ENCODE data around the gene PALM. TPM values are rescaled to one million over a fixed set of nuclear protein-coding genes. Genes with fewer than 3 reads are reported as not detected.

PALM gene
- total RNA-seq, 1 experiment from 2014 or later, result 18.5 TPM

GRCh38 chr19:709196-709964 lies 645 bp downstream of the PALM start:
- no peak overlapping the region for H2BK12ac ChIP-seq (ENCODE audit: insufficient read length, low read depth, low read length)
- no peak for DNase-seq

More at GRCh38 chr19:709196-709964, 645 bp downstream of the PALM start:
- Histone ChIP-seq H2BK20ac (ENCODE audit: low read depth, low read length, poor library complexity, severe bottlenecking) (no peak overlapping the region), H3K23me2 (ENCODE audit: insufficient read length, low read depth, low read length, poor library complexity, severe bottlenecking) (peaks cover 8% of the 10 kb centered on the region), H3K56ac (ENCODE audit: insufficient read length, low read depth, low read length) (no peak overlapping the region), H3K4ac (ENCODE audit: low read depth, low read length) (no peak overlapping the region), H3K79me2 (ENCODE audit: insufficient read depth, low read length) (no peaks in the 10 kb centered on the region), H3T11ph (ENCODE audit: low read length) (no peak overlapping the region), H3K14ac (ENCODE audit: insufficient read depth, low read length) (no peak overlapping the region), H2BK15ac (ENCODE audit: low read depth, low read length) (no peak overlapping the region), H4K20me1 (ENCODE audit: control insufficient read depth, insufficient read depth, insufficient read length) (no peaks in the 10 kb centered on the region), H2BK5ac (ENCODE audit: insufficient read length, low read length) (no peak overlapping the region), H4K8ac (replicated peaks; ENCODE audit: insufficient read length, low read depth, low read length) (no peak overlapping the region), H3K18ac (ENCODE audit: insufficient read length, low read depth, low read length) (no peak overlapping the region), H3K4me2 (ENCODE audit: insufficient read depth, insufficient read length, low read length) (peak overlapping the region; percentile 44), H3K27ac (ENCODE audit: insufficient read length, low read depth, low read length) (no peak overlapping the region), H3K9ac (ENCODE audit: extremely low read depth, insufficient read length, low read length) (no peak overlapping the region), H4K91ac (ENCODE audit: insufficient read length, low read depth, low read length) (no peak overlapping the region), H2AK5ac (ENCODE audit: insufficient read length, low read length) (no peak overlapping the region), H3K4me1 (ENCODE audit: insufficient read depth, low read length) (no peaks in the 10 kb centered on the region; the same call in 1 of the 2 replicates), H3K27me3 (ENCODE audit: insufficient read depth, low read length) (no peaks in the 10 kb centered on the region), H3K23ac (ENCODE audit: insufficient read length, low read depth, low read length) (no peak overlapping the region), H3K9me3 (ENCODE audit: control insufficient read depth, low read depth, low read length) (no peaks in the 10 kb centered on the region), H2BK120ac (ENCODE audit: low read depth, low read length, poor library complexity, severe bottlenecking) (no peak overlapping the region), H4K5ac (ENCODE audit: insufficient read length, low read depth, low read length) (no peak overlapping the region), H2AFZ (ENCODE audit: low read length) (no peak overlapping the region), H3K79me1 (ENCODE audit: insufficient read depth, low read depth, low read length, poor library complexity, severe bottlenecking) (no peaks in the 10 kb centered on the region)
- Mint-ChIP-seq H3K4me1 (peaks cover 11% of the 10 kb centered on the region in 2 experiments), H3K4me3 (peak overlapping the region; percentile 54 to 74), H3K36me3 (ENCODE audit: insufficient read depth in 1 of 3, low read depth in 3 of 3) (peaks cover 0 to 5% (median 3%) of the 10 kb centered on the region in 3 experiments; a peak in 3 of 7 replicates), H3K9me3 (peaks cover 8 to 9% of the 10 kb centered on the region in 2 experiments), H3K27me3 (ENCODE audit: low read depth) (peaks cover 17% of the 10 kb centered on the region), H3K27ac (no peak overlapping the region)
- no CpG with 5 or more reads among the region's 78 CpGs for WGBS (ENCODE audit: extremely low coverage, insufficient read length, low lambda C conversion rate)
- TF ChIP-seq CTCF (conservative IDR thresholded peaks at IDR 0.05), result no peak
